GM21360 (cell line): ENCODE measurements around the gene CLASRP.

Experiments used
- ATAC-seq: cut with Tn5 transposase; IDR thresholded peaks from one replicate; pipeline ENCODE4 v1.9.1; 2021; ENCODE audit warnings: mild to moderate bottlenecking, moderate library complexity; ENCODE audit not compliant: unreplicated experiment

CLASRP gene

GRCh38 chr19:45059258-45059965 is 20.6 kb downstream of the CLASRP start:
- ATAC-seq = no peak

GRCh38 chr19:45061965-45062364 is 23.1 kb downstream of the CLASRP start:
- ATAC-seq = no peak

GRCh38 chr19:45063851-45064801 is 25.3 kb downstream of the CLASRP start:
- ATAC-seq = no peak

- ATAC-seq = no peak
Measured at GRCh38 chr19:45066921-45067661, 28.2 kb downstream of the CLASRP start.

GRCh38 chr19:45068041-45068440 is 29.2 kb downstream of the CLASRP start:
- ATAC-seq = no peak

GRCh38 chr19:45069056-45069455 is 30.2 kb downstream of the CLASRP start:
- ATAC-seq = no peak

- ATAC-seq = no peak
Measured at GRCh38 chr19:45070214-45070613, 31.4 kb downstream of the CLASRP start.

- no peak for ATAC-seq
Measured at GRCh38 chr19:45070861-45071544, 32.2 kb downstream of the CLASRP start.

GRCh38 chr19:45071545-45071938 is 32.7 kb downstream of the CLASRP start:
- no peak for ATAC-seq

GRCh38 chr19:45071969-45072790 is 33.3 kb downstream of the CLASRP start:
- no peak for ATAC-seq

GRCh38 chr19:45074744-45075300 is 36.0 kb downstream of the CLASRP start:
- no peak for ATAC-seq

- peak; percentile 46 for ATAC-seq
Measured at GRCh38 chr19:45075301-45076028, 36.6 kb downstream of the CLASRP start.

- peak; percentile 45 for ATAC-seq
Measured at GRCh38 chr19:45076029-45076850, 37.4 kb downstream of the CLASRP start, which contains the start of gene ZNF296. Gene ZNF296, minus strand, starts transcription at chr19:45076478. Its CDS starts 105 bp downstream, at chr19:45076373.

GRCh38 chr19:45076851-45077730 is 38.2 kb downstream of the CLASRP start:
- ATAC-seq = no peak

GRCh38 chr19:45078390-45079062 is 39.7 kb downstream of the CLASRP start:
- ATAC-seq = no peak
